ENCODE data around the gene XRCC1. TPM values are rescaled to one million over a fixed set of nuclear protein-coding genes. Genes with fewer than 3 reads are reported as not detected.

XRCC1 gene
- total and polyA plus RNA-seq, 2 of the 8 experiments (the other 6 are each of a cell fraction or from before 2014, with no cell fraction given): 42.5 to 44.4 TPM

GRCh38 chr19:43582495-43582894 lies 7.2 kb upstream of the XRCC1 start (continued):
- TF ChIP-seq SIN3A (conservative IDR thresholded peaks at IDR 0.05 in 1 of 2, IDR thresholded peaks at IDR 0.05 in 1 of 2; ENCODE audit: low read depth in 1 of 2, low read length in 2 of 2): no peak
